GM18508 (cell line): ENCODE data around the gene TNRC6A.

Experiments
- ATAC-seq: cut with Tn5 transposase; IDR thresholded peaks from one replicate; pipeline ENCODE4 v1.9.1; 2021; ENCODE audit warnings: moderate number of reproducible peaks; ENCODE audit not compliant: insufficient read depth, unreplicated experiment

Gene TNRC6A

DNA sequence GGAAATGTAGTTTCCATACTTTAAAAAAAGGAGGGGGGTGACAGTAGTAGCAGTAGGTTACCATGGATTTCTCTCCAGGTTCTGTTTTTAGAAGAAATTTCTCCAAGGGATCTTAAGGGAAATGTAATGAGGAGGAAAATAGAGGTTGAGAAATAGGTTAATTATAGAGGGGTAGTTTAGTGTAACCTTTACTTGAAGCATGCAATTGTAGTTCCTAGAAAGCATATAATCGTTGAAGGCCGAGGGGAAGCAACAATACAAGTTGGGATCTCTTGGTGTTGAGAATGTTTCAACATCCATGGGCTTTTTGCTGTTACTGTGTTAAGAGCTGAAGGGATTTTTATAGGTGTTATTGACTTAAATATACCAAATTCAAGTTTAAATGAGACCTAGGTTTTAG lies 25.1 kb downstream of the TNRC6A start:
- ATAC-seq = no peak

DNA sequence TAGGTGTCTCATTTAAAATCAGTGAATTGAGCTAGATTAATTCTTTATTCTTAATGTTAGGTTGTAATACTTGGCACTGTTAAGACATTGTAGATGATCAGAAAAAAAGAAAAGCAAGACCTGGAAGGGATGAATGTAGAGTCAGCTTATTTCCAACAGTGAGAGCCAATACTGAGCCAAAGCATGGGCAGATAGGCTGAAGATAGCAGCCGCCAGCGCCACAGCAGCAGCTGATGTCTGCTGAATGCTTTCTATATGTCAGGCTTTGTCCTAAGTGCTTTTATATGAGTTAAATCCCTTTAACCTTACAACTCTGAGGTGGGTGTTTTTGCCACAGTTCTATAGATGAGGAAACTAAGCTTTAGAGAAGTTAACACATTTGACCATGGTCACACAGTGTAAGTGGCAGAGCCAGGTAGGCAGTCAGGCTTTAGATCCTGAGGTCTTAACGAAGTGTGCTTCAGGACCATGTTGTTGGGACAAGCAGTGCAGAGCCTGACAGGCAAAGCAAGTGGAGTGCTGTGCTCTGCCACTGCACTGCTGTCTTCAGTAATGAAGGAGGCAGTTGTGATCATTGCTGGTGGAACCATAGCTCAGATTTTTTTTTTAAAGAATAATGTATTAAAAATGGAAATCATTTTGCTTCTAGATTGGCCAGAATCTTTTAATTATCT lies 25.9 kb downstream of the TNRC6A start:
- ATAC-seq = no peak

DNA sequence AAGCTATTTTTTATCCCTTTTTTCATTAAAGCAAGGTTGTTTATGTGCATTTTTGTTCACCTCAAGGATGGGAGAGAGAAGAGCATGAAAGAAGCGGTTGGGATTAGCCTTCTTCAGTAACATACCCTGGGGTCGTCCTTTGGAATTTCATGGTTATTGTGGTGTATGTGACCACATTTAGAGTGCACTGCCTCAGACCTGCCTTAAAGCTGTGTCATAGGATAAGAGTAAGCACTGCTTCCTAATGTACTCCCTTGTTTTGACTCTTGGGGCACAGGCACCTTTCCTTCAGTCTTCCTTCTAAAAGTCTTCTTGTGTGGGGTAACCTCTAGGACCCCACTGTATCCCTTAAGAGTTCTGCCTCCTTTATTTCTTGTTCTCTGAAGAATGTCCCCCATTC lies 28.9 kb downstream of the TNRC6A start:
- ATAC-seq = no peak

DNA sequence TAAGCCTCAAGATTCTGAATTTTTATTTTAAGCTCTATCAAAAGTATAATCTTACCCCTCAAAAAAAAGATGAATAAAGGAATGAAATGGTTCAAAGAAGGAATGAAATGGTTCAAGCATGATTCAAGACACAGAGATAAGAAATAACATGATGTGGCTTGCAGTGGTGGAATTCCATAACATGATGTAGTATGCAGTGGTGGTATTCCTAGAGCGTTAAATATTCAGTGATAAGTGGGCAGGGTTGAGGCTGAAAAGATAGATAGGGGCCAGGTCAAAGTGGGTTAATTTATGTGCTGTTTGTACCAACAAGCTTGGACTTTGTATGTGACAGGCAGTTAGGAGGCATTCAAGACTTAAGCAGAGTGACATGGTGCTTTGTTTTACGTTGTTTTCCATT lies 29.6 kb downstream of the TNRC6A start:
- ATAC-seq = no peak

DNA sequence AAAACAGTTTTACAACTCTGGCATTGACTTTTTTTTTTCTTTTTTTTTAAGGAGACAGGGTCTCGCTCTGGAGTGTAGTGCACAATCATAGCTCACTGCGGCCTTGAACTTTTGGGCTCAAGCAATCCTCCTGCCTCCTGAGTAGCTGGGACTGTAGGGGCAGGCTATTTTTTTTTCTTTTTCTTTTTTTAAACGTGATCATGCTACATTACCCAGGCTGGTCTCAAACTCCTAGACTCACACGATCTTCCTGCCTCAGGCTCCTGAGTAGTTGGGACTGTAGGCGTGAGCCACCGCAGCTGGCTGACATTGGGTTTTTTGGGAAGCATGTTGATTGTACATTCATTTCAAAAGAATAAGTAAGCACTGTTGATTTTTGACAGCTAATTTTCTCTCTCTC lies 32.1 kb downstream of the TNRC6A start:
- ATAC-seq = no peak

GRCh38 chr16:24764916-24765315 lies 35.5 kb downstream of the TNRC6A start:
- no peak for ATAC-seq

GRCh38 chr16:24766057-24766456 lies 36.6 kb downstream of the TNRC6A start:
- no peak for ATAC-seq

GRCh38 chr16:24769806-24770205 lies 40.4 kb downstream of the TNRC6A start:
- ATAC-seq = no peak

- no peak for ATAC-seq
Measured at GRCh38 chr16:24771132-24771778, 41.8 kb downstream of the TNRC6A start.

GRCh38 chr16:24771779-24772157 lies 42.3 kb downstream of the TNRC6A start:
- ATAC-seq = no peak

DNA sequence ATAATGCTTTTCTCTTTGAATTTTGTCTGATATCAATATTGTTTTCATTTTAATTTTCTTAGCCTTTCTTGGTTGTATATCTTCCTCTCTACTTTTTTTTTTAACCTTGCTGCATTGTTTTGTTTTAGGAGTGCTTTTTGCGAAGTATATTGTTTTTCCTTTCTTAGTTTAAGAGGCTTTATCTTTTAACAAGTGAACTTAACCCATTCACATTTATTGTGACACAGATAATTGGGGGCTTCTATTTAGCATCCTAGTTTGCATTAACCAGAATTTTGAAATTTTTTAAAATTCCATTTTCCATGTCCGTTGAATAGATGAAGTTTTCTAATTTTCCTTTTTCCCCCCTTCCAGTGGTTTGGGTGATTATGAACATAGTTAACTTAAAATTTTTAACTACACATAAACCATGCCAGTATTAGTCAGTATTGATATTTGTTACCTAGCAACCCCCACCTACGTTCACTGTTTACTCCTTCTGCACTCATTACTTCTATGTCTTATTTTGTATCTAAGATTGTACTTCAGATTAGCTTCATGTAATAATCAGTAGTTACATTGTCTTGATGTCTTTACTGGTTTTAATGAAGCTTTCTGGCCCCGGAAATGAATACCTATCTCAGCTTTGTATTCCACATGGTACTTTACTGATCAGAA lies 44.4 kb downstream of the TNRC6A start:
- no peak for ATAC-seq

- no peak for ATAC-seq
Measured at GRCh38 chr16:24774510-24774909, 45.1 kb downstream of the TNRC6A start.

DNA sequence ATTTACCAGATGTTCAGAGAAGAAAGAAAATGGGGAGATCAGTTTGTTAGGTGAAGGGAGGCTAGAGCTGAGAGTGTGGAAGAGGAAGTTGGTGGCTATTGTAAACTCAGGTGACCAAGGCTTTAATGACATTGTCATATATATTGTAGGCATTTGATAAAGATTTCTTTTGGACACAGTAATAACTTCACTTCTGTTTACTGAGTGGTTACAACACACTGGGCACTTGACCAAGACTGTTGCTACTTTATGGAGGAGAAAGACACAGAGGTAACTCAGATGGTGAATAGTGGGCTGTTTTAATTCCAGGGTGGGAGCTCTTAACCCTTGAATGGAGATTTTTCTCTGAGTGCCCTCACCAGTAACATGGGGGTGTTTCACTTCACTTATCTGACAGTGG lies 46.0 kb downstream of the TNRC6A start:
- no peak for ATAC-seq

- no peak for ATAC-seq
Measured at GRCh38 chr16:24776501-24777220, 47.2 kb downstream of the TNRC6A start.

- ATAC-seq = no peak
Measured at GRCh38 chr16:24778671-24779070, 49.2 kb downstream of the TNRC6A start.

DNA sequence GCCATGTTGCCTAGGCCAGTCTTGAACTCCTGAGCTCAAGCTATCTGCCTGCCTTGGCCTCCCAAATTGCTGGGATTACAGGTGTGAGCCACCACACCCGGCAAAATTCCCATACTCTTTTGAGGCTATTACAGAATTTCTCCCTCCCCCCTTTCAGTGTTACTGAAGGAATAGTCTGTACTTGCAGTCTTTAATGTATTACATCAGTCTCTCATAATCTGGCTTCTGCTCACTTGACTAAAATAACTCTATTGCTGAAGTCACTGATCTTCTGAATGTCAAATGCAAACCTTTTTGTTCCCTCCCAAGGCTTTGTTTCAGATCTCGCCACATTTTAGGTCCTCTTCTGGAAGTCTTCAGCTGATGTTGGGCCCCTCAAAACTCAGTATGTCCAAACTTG lies 51.8 kb downstream of the TNRC6A start:
- ATAC-seq = no peak

DNA sequence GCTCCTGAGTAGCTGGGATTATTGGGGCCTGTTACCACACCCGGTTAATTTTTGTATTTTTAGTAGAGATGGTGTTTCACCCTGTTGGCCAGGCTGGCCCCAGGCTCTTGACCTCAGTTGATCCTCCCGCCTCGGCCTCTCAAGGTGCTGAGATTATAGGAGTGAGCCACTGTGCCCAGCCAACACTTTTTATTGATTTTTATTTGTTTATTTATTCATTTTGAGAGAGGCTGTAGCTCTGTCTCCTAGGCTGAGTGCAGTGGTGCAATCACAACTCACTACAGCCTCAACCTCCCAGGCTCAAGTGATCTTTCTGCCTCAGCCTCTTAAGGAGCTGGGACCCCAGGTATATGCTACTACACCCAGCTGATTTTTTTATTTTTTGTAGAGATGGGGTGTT lies 54.7 kb downstream of the TNRC6A start:
- ATAC-seq = no peak

- no peak for ATAC-seq
Measured at GRCh38 chr16:24789881-24790280, 60.4 kb downstream of the TNRC6A start.

DNA sequence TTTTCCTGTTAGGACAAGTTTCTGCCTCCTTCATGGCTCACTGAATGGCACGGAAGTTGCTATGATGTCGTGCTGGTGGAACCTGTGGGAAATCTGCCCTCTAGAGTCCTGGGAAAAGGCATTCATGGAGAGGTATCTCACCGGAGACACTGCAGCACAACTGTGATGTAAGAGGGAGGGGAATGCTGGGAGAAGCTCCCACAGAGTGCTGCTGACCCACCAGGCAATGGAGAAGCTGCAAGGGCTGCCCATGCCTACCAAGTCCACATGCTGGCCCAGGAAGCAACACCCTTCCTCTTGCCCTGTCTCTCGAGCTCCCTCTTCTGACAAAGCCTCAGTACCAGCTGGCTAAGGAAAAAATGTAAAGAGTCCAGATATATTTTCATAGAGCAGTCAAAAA lies 71.1 kb downstream of the TNRC6A start:
- ATAC-seq = no peak

DNA sequence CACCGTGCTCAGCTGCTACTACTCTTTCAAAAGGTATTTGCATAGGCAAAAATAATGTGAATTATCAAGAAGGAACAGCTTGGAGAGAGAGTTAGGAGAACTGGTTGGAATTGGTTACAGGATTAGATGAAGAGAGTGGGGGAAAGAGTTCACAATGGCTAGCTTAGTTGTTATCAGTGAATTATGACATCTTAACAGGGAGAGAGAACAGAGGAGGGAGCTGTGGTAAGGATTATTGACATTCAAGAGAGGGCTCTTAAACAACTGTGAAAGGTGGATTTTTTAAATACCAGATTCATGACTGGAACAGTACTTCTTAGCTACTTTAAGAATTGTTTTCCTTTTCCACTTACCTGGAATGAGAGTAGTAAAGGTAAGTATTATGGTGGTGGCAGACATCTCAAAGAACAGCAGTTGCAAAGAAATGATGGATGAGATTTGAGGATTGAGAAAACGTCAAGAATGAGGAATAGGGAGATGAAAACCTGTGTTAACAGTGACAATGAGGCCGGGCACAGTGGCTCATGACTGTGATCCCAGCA lies 72.4 kb downstream of the TNRC6A start:
- no peak for ATAC-seq

DNA sequence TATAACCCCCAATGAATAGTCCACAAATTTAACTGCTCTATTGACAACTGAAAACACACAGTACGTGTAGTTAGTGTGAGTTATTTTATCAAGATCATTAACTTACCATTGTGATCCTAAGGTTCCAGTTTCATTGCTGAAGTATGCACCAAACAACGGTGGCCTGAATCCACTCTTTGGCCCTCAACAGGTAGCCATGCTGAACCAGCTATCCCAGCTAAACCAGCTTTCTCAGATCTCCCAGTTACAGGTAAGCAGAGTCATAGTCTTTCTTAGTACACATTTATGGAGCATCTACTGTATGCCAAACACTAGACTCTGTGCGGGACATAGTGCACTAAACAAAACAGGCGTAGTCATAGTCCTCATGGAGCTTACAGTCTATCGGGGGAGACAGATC lies 76.0 kb downstream of the TNRC6A start:
- no peak for ATAC-seq
